AG08395 (cell line): ENCODE results near the gene KCNJ6.
"Not testable (repeated sequence)": the region's sequence is repeated elsewhere in the genome, so short reads cannot be mapped to it uniquely, and the experiment has no call there.

Experiments used
- DNase-seq: peaks from one replicate; pipeline ENCODE4 v3.0.0; 2012; ENCODE audit warnings: mixed read lengths, low spot score

Gene KCNJ6

DNA sequence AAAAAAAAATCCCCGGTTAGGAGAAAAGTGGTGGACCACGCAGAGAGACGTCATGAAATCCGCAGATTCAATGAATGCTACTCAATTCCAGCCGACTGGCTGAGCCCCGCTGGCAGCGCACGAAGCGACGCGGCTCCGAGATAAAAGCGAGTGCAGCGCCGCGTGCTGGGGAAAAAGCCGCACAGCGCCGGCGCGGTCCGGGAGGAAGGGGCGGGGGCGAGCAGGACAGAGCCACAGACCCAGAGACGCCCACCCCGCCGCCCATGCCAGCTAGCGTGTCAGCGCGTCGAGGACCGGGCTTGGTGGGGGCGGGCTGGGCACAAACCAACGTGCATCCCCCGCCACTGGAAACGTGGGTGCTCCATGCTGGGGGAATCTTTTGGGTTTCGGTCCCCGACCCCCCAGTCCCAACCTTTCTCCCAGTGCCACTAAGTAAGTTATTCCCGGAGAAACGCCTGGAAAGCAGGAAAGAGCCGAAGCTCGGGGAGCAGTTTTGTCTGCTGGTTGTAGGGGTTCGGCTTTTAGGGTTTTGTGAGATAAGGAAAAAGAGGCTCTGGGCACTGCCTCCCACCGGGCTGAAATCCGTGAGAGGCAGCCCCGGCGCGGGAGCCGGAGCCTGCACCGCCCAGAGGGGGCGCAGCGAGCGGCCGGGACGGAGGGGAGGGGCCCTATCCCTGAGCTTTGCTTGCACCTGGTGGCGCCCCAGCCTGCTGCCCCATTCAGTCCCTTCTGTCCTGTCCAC lies at the start of gene KCNJ6:
Gene KCNJ6 (minus strand): TSS at position 148 of the 742 bp plus-strand sequence. CDS start 75,775 bp downstream, outside the sequence.
- peak; percentile 67 for DNase-seq

GRCh38 chr21:37965088-37965805 lies 49.0 kb upstream of the KCNJ6 start:
- DNase-seq = no peak

- DNase-seq = no peak
Observed at GRCh38 chr21:37958537-37958936, 42.3 kb upstream of the KCNJ6 start.

DNA sequence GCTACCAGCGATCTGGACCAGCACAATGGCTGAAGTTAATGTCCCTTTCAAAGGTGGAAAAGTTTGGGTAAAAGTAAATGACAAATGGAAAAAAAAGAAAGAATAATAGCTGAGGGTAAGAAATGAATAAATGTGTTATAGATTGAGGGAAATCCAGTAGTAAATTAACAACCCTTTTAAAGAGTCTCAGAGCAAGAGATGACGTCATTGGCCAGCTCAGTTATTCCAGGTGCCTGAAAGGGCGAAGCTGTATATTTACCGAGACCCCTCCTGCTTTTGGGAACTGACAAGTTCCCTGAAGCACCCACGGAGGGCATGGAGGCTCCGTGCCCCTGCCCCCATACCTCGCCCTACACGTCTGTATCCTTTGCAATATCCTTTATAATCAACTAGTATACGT lies 40.5 kb upstream of the KCNJ6 start:
- no peak for DNase-seq

GRCh38 chr21:37945036-37945435 lies 28.8 kb upstream of the KCNJ6 start:
- no peak for DNase-seq

GRCh38 chr21:37944496-37944895 lies 28.2 kb upstream of the KCNJ6 start:
- DNase-seq = no peak

DNA sequence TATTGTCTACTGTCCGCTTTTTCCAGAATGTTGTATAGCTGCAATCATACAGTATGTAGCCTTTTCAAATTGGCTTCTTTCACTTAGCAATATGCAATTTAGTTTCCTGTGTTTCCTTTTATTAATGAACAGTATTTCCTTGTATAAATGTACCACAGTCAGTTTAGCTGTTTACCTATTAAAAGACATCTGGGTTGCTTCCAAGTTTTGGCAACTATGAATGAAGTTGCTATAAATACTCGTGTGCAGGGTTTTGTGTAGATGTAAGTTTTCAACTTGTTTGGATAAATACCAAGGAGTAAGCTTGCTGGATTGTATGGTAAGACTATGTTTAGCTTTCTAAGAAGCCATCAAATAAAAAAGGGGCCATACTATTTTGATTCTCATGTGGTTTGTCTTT lies 24.4 kb upstream of the KCNJ6 start:
- no peak for DNase-seq

GRCh38 chr21:37939838-37940237 lies 23.6 kb upstream of the KCNJ6 start:
- DNase-seq = no peak

- no peak for DNase-seq
Observed at GRCh38 chr21:37939251-37939650, 23.0 kb upstream of the KCNJ6 start.

GRCh38 chr21:37937668-37938067 lies 21.4 kb upstream of the KCNJ6 start:
- no peak for DNase-seq

DNA sequence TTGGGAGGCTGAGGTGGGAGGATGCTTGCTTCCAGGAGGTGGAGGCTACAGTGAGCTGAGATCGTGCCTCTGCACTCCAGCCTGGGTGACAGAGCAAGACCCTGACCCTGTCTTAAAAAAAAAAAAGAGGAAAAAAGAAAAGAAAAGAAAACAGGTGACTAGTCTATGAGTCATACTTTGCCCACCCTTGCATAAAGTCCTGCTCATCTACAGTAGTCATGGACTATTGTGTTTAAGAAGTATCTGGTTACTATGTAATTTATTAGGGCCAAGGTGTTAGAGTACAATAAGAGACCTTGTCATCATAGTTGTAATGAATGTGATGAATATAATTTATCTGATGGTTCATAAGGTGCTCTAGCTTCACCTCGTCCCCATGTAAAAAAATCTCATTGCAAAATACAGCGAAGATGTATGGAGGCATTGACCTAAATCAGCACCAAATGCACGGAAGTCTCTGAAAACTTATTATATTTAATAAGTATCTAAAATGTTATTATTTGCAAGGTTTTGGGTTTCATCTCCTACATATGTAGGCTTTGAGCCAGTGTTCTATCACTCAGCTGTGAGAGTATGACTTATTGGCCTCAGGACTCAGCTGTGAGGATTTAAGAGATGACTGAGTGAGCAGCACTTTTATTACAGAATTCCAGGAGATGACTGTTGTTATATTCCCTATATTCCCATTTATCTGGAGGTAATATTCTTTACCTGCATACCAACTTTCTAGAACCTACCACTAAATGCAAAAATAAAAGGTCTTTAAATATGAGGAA lies 19.9 kb upstream of the KCNJ6 start:
- DNase-seq = no peak

- no peak for DNase-seq
Observed at GRCh38 chr21:37932936-37933335, 16.7 kb upstream of the KCNJ6 start.

GRCh38 chr21:37927711-37928110 lies 11.5 kb upstream of the KCNJ6 start:
- no peak for DNase-seq

DNA sequence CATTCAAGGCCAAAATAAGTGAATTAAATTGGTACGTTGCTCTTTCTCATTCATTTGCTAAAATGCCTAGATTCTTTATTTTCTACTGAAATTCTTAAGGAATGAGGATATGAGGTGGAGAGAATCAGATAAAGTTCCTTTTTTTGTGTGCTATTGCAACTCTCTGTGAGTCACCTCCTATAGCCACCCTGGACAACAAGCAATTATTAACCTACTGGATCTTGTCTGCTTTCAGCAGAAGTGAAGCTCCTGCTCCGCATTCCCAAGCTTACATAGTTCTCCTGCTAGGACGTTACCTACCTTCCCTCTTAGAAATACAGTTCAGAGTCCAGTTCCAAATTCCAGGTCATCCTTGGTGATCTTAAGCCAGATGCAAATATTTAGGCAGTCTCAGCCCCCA lies 4.8 kb upstream of the KCNJ6 start:
- DNase-seq = peak; percentile 13

- not testable (repeated sequence) for DNase-seq
Observed at GRCh38 chr21:37920302-37920701, 4.0 kb upstream of the KCNJ6 start.

DNA sequence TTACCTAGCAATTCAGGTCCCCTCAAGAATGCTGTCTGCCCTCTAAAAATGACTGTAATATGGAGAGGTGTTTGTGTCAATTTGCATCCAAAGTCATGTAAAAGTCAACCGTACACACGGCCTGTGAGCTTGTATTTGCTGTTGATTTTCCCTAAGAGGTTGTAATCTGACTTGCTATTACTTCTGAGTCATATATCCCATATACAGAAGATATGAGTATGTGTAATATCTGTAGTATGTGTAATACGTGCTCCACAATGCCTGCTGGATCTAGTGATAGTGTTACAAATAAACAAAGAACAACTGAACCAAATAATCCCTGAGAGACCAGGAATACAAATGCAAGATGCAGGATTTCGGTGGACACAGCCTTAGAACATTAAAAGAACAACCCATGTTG lies 1.4 kb upstream of the KCNJ6 start:
- DNase-seq = peak; percentile 20

GRCh38 chr21:37915941-37916309 lies 332 bp downstream of the KCNJ6 start:
- DNase-seq = no peak

DNA sequence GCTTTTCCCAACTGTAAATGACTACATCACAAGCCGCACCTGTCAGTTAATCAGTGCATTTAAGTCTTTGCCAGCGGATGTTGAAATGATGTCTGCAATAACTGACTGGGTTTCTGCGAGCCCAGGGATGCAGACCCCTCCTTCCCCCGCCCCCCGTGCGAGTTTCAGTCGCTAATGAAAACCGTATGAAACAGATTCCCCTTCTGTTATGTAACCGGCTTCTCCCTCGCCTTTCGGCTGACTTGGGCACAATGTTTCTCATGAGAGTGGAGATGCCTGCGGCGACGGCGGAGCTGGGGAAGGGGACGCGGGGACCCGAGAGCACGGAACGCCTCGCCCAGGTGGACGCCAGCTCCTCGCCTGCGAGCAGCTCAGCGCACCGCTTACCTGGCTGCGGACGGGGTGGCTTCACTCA lies 753 bp downstream of the KCNJ6 start:
- DNase-seq = no peak

GRCh38 chr21:37912616-37913015 lies 3.6 kb downstream of the KCNJ6 start:
- no peak for DNase-seq

GRCh38 chr21:37909936-37910335 lies 6.3 kb downstream of the KCNJ6 start:
- DNase-seq = no peak

DNA sequence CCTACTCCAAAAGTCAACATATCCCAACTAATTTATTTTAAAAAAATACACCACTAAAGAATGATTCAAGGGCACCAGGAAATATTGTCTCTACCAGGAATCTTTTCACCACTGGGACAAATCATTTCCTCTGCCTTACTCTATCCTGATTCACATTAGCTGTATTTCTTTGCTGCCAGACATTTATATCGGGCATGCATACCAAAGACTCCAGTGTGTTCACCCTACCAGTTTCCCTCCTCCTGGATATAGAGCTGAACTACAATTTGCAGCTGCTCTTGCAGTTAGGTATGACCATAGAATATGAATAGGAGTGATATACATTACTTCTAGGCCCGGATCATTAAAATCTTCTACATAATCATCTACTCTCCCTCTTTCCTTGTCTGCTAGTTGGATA lies 7.6 kb downstream of the KCNJ6 start:
- DNase-seq = no peak

- DNase-seq = no peak
Observed at GRCh38 chr21:37907076-37907475, 9.2 kb downstream of the KCNJ6 start.

DNA sequence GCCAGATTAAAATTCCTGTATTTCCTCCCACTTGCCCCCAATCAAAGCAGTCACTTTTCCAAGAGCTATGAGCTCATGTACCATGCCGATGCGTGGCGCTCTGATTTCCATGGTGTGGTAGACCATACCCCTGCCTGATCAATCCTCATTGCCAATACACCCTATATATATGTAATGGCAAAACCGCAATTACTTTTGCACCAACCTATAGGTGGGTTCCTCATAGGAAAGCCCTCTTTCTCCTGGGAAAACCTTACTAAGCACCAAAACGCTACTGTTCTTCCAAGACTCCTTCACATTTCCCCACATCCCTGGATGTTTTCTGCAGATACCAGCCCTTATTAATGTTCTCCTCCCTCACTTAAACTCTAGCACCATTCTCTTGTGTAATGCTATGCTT lies 11.0 kb downstream of the KCNJ6 start:
- DNase-seq = no peak
